HG02852 (cell line): ENCODE data around the gene DICER1.

Experiments
- ATAC-seq: cut with Tn5 transposase; IDR thresholded peaks from one replicate; pipeline ENCODE4 v1.9.1; 2021; ENCODE audit warnings: mild to moderate bottlenecking, moderate library complexity; ENCODE audit not compliant: unreplicated experiment

The DICER1 gene

GRCh38 chr14:95095996-95096395, 61.3 kb downstream of the DICER1 start:
- no peak for ATAC-seq

GRCh38 chr14:95092723-95093122, 64.6 kb downstream of the DICER1 start:
- no peak for ATAC-seq

GRCh38 chr14:95091581-95091980, 65.7 kb downstream of the DICER1 start:
- no peak for ATAC-seq

GRCh38 chr14:95088665-95089064, 68.7 kb downstream of the DICER1 start:
- ATAC-seq, result no peak

- ATAC-seq, result no peak
These were observed 69.7 kb downstream of the DICER1 start for GRCh38 chr14:95087619-95088018.

GRCh38 chr14:95085321-95085720, 72.0 kb downstream of the DICER1 start:
- ATAC-seq, result no peak

- ATAC-seq, result no peak
These were observed 78.5 kb downstream of the DICER1 start for GRCh38 chr14:95078867-95079266.

GRCh38 chr14:95077345-95077744, 80.0 kb downstream of the DICER1 start:
- no peak for ATAC-seq

- ATAC-seq, result no peak
These were observed 81.5 kb downstream of the DICER1 start for GRCh38 chr14:95075789-95076188.

- no peak for ATAC-seq
These were observed 83.4 kb downstream of the DICER1 start for GRCh38 chr14:95073947-95074346.

GRCh38 chr14:95072310-95072905, 84.9 kb downstream of the DICER1 start:
- ATAC-seq, result no peak

GRCh38 chr14:95071649-95072280, 85.6 kb downstream of the DICER1 start:
- no peak for ATAC-seq

GRCh38 chr14:95070748-95071435, 86.4 kb downstream of the DICER1 start:
- no peak for ATAC-seq

- no peak for ATAC-seq
These were observed 87.8 kb downstream of the DICER1 start for GRCh38 chr14:95069547-95069946.

- no peak for ATAC-seq
These were observed 88.3 kb downstream of the DICER1 start for GRCh38 chr14:95069018-95069417.

GRCh38 chr14:95068521-95068920, 88.8 kb downstream of the DICER1 start:
- no peak for ATAC-seq

GRCh38 chr14:95068080-95068479, 89.2 kb downstream of the DICER1 start:
- ATAC-seq, result no peak

GRCh38 chr14:95067526-95067925, 89.8 kb downstream of the DICER1 start:
- no peak for ATAC-seq

GRCh38 chr14:95066427-95066986, 90.8 kb downstream of the DICER1 start:
- ATAC-seq, result no peak

GRCh38 chr14:95065411-95065810, 91.9 kb downstream of the DICER1 start:
- ATAC-seq, result no peak

GRCh38 chr14:95064734-95065133, 92.6 kb downstream of the DICER1 start:
- no peak for ATAC-seq

- ATAC-seq, result no peak
These were observed 93.1 kb downstream of the DICER1 start for GRCh38 chr14:95064256-95064655.
